GM18511 (cell line): ENCODE measurements around the gene PRXL2B.
"Not testable (repeated sequence)": the region's sequence is repeated elsewhere in the genome, so short reads cannot be mapped to it uniquely, and the experiment has no call there.

ENCODE experiments used
- ATAC-seq: cut with Tn5 transposase; IDR thresholded peaks from one replicate; pipeline ENCODE4 v1.9.1; 2021; ENCODE audit warnings: mild to moderate bottlenecking, moderate library complexity; ENCODE audit not compliant: unreplicated experiment

The PRXL2B gene

GRCh38 chr1:2611031-2611501, 24.5 kb downstream of the PRXL2B start:
- no peak for ATAC-seq

- ATAC-seq = no peak
Observed at GRCh38 chr1:2611621-2612437, 25.3 kb downstream of the PRXL2B start.

GRCh38 chr1:2612591-2613365, 26.2 kb downstream of the PRXL2B start:
- no peak for ATAC-seq

GRCh38 chr1:2614145-2614544, 27.6 kb downstream of the PRXL2B start:
- no peak for ATAC-seq

GRCh38 chr1:2617971-2618470, 31.4 kb downstream of the PRXL2B start:
- ATAC-seq = no peak

- no peak for ATAC-seq
Observed at GRCh38 chr1:2623571-2624337, 37.2 kb downstream of the PRXL2B start.

GRCh38 chr1:2624735-2625300, 38.2 kb downstream of the PRXL2B start:
- no peak for ATAC-seq

GRCh38 chr1:2625311-2625710, 38.7 kb downstream of the PRXL2B start:
- no peak for ATAC-seq

GRCh38 chr1:2625748-2626147, 39.2 kb downstream of the PRXL2B start:
- ATAC-seq = not testable (repeated sequence)

GRCh38 chr1:2627746-2628145, 41.2 kb downstream of the PRXL2B start:
- no peak for ATAC-seq

- ATAC-seq = no peak
Observed at GRCh38 chr1:2628191-2628932, 41.8 kb downstream of the PRXL2B start.

GRCh38 chr1:2628933-2629626, 42.5 kb downstream of the PRXL2B start:
- no peak for ATAC-seq

GRCh38 chr1:2629627-2630497, 43.3 kb downstream of the PRXL2B start:
- no peak for ATAC-seq

- ATAC-seq = no peak
Observed at GRCh38 chr1:2630498-2631135, 44.0 kb downstream of the PRXL2B start.

GRCh38 chr1:2631136-2632050, 44.8 kb downstream of the PRXL2B start:
- ATAC-seq = no peak

GRCh38 chr1:2632051-2632430, 45.5 kb downstream of the PRXL2B start:
- no peak for ATAC-seq
